ENCODE measurements around the gene ARMC5.
A peak's percentile ranks its signal among the peaks of the same experiment; 100 is the strongest.

ARMC5 gene

DNA sequence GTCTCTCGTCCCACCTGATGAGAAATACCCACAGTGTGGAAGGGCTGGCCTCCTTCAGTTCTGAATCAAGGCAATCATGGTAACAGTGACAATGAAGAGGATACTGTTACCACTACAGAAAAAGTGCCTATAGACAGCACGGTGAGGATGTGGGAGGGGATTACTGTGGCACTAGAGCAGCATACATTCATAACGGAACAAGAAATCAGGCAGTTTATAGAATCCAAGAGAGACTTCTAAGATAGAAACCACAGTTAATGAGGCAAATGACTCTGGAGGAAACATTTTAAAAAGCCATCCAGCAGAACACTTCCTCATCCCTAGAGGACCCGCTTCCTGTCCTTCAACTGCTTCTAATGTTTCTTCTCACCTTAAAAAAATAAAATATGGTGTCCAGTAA, 46.2 kb downstream of the ARMC5 start:
- TF ChIP-seq FOXP2 (optimal IDR thresholded peaks at IDR 0.05; ENCODE audit: borderline replicate concordance, extremely low read depth, extremely low read length, insufficient read depth) = no peak
- TF ChIP-seq TAF1 (IDR thresholded peaks at IDR 0.05; ENCODE audit: borderline replicate concordance, insufficient read depth, low read length) = no peak
- TF ChIP-seq SIN3A (IDR thresholded peaks at IDR 0.05; ENCODE audit: borderline replicate concordance, insufficient read depth, low read length) = no peak
- TF ChIP-seq, protein P1, sequence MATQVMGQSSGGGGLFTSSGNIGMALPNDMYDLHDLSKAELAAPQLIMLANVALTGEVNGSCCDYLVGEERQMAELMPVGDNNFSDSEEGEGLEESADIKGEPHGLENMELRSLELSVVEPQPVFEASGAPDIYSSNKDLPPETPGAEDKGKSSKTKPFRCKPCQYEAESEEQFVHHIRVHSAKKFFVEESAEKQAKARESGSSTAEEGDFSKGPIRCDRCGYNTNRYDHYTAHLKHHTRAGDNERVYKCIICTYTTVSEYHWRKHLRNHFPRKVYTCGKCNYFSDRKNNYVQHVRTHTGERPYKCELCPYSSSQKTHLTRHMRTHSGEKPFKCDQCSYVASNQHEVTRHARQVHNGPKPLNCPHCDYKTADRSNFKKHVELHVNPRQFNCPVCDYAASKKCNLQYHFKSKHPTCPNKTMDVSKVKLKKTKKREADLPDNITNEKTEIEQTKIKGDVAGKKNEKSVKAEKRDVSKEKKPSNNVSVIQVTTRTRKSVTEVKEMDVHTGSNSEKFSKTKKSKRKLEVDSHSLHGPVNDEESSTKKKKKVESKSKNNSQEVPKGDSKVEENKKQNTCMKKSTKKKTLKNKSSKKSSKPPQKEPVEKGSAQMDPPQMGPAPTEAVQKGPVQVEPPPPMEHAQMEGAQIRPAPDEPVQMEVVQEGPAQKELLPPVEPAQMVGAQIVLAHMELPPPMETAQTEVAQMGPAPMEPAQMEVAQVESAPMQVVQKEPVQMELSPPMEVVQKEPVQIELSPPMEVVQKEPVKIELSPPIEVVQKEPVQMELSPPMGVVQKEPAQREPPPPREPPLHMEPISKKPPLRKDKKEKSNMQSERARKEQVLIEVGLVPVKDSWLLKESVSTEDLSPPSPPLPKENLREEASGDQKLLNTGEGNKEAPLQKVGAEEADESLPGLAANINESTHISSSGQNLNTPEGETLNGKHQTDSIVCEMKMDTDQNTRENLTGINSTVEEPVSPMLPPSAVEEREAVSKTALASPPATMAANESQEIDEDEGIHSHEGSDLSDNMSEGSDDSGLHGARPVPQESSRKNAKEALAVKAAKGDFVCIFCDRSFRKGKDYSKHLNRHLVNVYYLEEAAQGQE (IDR thresholded peaks at IDR 0.05; ENCODE audit: insufficient read depth in 1 of 2, low read depth in 2 of 2, low read length in 2 of 2) = no peak
- TF ChIP-seq POLR2AphosphoS5 (IDR thresholded peaks at IDR 0.05; ENCODE audit: low read depth, low read length) = no peak

DNA sequence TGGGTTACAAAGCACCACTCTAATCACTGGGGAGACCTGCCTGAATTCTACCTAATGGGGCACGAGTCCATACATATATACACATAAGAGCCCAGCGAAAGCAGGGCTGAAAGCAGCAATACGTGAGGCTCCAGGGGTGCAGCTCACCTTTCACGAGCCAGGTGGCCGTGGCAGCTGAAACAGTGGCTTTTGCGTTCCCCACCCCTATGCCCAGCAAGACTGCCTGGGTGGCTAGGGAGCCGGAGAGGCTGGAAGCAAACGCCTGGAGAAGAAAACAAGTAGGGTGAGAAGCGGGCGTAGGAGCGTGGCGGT, 48.3 kb downstream of the ARMC5 start:
- TF ChIP-seq TAF1 (IDR thresholded peaks at IDR 0.05; ENCODE audit: borderline replicate concordance, insufficient read depth, low read length) = no peak
- TF ChIP-seq SIN3A (IDR thresholded peaks at IDR 0.05; ENCODE audit: borderline replicate concordance, insufficient read depth, low read length) = no peak
- no peak for TF ChIP-seq FOXP2 (optimal IDR thresholded peaks at IDR 0.05; ENCODE audit: borderline replicate concordance, extremely low read depth, extremely low read length, insufficient read depth)
- TF ChIP-seq POLR2AphosphoS5 (IDR thresholded peaks at IDR 0.05; ENCODE audit: low read depth, low read length) = no peak
- TF ChIP-seq, protein P1 (IDR thresholded peaks at IDR 0.05; ENCODE audit: insufficient read depth in 1 of 2, low read depth in 2 of 2, low read length in 2 of 2) = no peak

DNA sequence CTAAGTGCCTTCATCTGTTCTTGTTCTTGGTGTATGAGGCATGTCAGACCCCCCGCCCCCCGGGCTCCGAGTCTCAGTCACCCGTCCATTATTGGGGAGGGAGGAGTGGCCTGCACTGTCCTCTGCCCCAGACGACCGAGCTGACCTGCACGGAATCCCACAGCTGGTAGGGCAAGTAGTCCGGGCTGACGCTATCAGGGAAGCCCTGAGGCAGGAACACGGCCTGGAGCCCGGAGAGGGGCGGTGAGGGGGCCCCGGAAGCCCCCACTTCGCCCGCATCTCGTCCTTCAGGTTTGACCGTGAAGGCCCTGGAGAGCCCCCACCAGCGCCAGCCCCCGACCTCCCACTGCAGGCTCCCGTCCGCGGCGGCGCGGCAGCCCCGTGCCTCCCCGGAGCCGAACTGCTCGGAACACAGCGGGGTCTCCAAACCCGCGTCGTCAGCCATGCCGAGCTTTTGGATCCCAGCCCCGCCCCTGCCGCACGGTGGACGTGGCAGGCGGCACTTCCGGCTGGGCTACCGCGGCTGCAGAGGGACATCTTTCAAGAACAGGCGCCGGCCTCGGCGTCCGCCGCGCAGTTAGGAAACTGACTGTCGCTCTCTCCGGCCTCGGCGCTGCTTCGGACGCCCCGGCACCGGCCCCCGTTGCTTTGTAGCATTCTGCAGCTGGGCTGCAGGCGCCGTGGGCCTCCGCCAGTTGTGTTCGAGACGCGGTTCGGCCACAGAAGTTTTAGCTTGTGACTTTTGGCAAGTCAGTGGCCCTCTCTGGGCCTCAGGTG, 48.8 kb downstream of the ARMC5 start, which contains the start of gene RUSF1:
Gene RUSF1 (minus strand): TSS at position 463 of the 777 bp plus-strand sequence. CDS start 18 bp downstream, at position 445.
- TF ChIP-seq POLR2AphosphoS5 (IDR thresholded peaks at IDR 0.05; ENCODE audit: low read depth, low read length) (peak; percentile 79), FOXP2 (optimal IDR thresholded peaks at IDR 0.05; ENCODE audit: borderline replicate concordance, extremely low read depth, extremely low read length, insufficient read depth) (peak; percentile 55), SIN3A (IDR thresholded peaks at IDR 0.05; ENCODE audit: borderline replicate concordance, insufficient read depth, low read length) (peak; percentile 47; the same call in 1 of the 2 replicates), TAF1 (IDR thresholded peaks at IDR 0.05; ENCODE audit: borderline replicate concordance, insufficient read depth, low read length) (peak; percentile 67; the same call in 1 of the 2 replicates)
- TF ChIP-seq, protein P1 (IDR thresholded peaks at IDR 0.05; ENCODE audit: insufficient read depth in 1 of 2, low read depth in 2 of 2, low read length in 2 of 2) = peak; percentile 52 to 60; a peak in 3 of 4 replicates

DNA sequence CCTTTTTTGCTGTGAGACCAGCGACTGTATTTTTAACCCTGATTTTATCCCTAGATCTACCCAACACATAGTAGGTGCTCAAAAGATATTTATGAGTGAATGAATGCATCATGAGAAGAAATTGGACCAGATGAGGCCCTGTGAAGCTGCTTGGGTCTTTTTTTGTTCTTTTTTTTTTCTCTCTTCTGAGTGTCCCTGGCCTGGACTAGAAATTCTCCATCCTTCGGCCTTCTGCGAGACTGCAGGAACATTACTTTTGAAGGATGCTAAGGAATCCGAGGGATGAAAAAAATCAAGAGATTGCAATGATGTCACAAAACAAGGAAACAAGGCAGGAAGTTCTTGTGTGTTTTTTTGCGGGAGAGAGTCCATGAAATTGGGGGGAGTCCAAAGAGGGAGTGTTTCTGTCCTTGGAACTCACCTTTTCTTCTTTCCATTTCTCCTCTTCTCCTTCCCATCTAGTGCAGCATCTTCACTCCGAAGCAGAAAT, 49.5 kb downstream of the ARMC5 start:
- TF ChIP-seq POLR2AphosphoS5 (IDR thresholded peaks at IDR 0.05; ENCODE audit: low read depth, low read length) = no peak

DNA sequence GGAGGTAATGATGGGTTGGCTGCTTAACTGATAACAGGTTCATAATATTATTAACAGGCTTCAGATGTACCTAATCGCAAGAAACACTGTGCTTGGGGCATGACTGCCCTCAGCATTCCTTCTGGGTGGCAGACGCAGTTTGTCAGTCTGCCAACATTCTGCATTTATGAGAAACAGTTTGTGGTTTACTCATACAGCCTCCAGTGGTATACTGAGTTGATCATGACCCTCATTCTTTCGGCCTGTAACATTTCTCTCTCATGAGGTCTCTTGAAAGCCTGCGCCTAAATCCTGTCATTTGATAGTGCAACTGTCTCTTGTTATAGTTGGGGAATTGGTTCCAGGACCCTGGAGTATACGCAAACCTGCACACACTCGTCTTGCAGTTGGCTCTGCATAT, 53.8 kb downstream of the ARMC5 start:
- TF ChIP-seq, protein P1 (IDR thresholded peaks at IDR 0.05; ENCODE audit: insufficient read depth in 1 of 2, low read depth in 2 of 2, low read length in 2 of 2) = no peak
- TF ChIP-seq POLR2AphosphoS5 (IDR thresholded peaks at IDR 0.05; ENCODE audit: low read depth, low read length) = no peak
- no peak for TF ChIP-seq FOXP2 (optimal IDR thresholded peaks at IDR 0.05; ENCODE audit: borderline replicate concordance, extremely low read depth, extremely low read length, insufficient read depth)

All from PFSK-1 (cell line).